ENCODE results near the gene ZNF837. TPM values are rescaled to one million over a fixed set of nuclear protein-coding genes. Genes with fewer than 3 reads are reported as not detected.

ZNF837 gene
- total RNA-seq, 2 experiments from 2014 or later, result 0.71 to 1.0 TPM

GRCh38 chr19:58385891-58386575, 5.2 kb upstream of the ZNF837 start:
- peaks cover 52% of the 10 kb centered on the region for H3K4me1 Mint-ChIP-seq (ENCODE audit: low read depth)
- Histone ChIP-seq H3K27me3 (ENCODE audit: control insufficient read depth in 1 of 2, insufficient read depth in 2 of 2, low read length in 2 of 2) (no peaks in the 10 kb centered on the region), H3K4me1 (ENCODE audit: insufficient read depth, low read length) (peaks cover 59% of the 10 kb centered on the region), H3K9me3 (ENCODE audit: control insufficient read depth in 1 of 2, insufficient read depth in 1 of 2, low read length in 2 of 2) (no peaks in the 10 kb centered on the region), H3K4me3 (ENCODE audit: low read length) (peak overlapping the region; percentile 79), H3K36me3 (ENCODE audit: insufficient read depth, low read length) (peaks cover 22% of the 10 kb centered on the region), H3K27ac (ENCODE audit: low read depth in 1 of 2, low read length in 2 of 2) (peak overlapping the region; percentile 93 to 97)
- H3K9me3 Mint-ChIP-seq, result no peaks in the 10 kb centered on the region
- no peak for TF ChIP-seq CTCF (IDR thresholded peaks at IDR 0.05)
- peaks cover 43% of the 10 kb centered on the region for H3K36me3 Mint-ChIP-seq (ENCODE audit: low read depth)
- H3K4me3 Mint-ChIP-seq, result peak overlapping the region; percentile 99
- ChIA-PET POLR2A (interaction anchor here (1.4 to 2.3 kb wide), 3 partner anchors 22 to 54 kb away, joined by 3 to 7 read pairs (median 7); partner anchors contain the start of genes ZNF132, ZNF497 and ZNF584), CTCF (no interaction called here)
- H3K27me3 Mint-ChIP-seq, result no peaks in the 10 kb centered on the region
- ATAC-seq (ENCODE audit: poor library complexity) (no peak), DNase-seq (peak in 3 of 14 experiments; percentile 15 to 55 (median 46))
- intact Hi-C loops (cut with DNase I, micrococcal nuclease), result loop anchor here (2.0 to 5.0 kb wide), 3 partner anchors 55 to 204 kb away; partner anchors contain the start of genes ZNF132 (in 1 of the 2), ZNF274 (in 1 of the 2) and ZNF324 (in 1 of the 2)
- H3K27ac Mint-ChIP-seq, result peak overlapping the region; percentile 98

- intact Hi-C loops (cut with DNase I, micrococcal nuclease), result loop anchor here (5.0 kb wide), 2 partner anchors 82 to 203 kb away; partner anchors contain the start of genes ZNF274 (in 1 of the 2) and ZNF324 (in 1 of the 2)
- no peaks in the 10 kb centered on the region for H3K9me3 Mint-ChIP-seq
- DNase-seq, result peak in 1 of 14 experiments; percentile 18
- ATAC-seq (ENCODE audit: poor library complexity), result no peak
- peaks cover 17% of the 10 kb centered on the region for H3K36me3 ChIP-seq (ENCODE audit: insufficient read depth, low read length)
- peaks cover 50% of the 10 kb centered on the region for H3K4me1 Mint-ChIP-seq (ENCODE audit: low read depth)
- no peaks in the 10 kb centered on the region for H3K9me3 ChIP-seq (ENCODE audit: control insufficient read depth in 1 of 2, insufficient read depth in 1 of 2, low read length in 2 of 2)
- H3K4me3 ChIP-seq (ENCODE audit: low read length), result peak overlapping the region; percentile 79
- H3K27me3 Mint-ChIP-seq, result no peaks in the 10 kb centered on the region
- POLR2A ChIA-PET, result interaction anchor here (2.3 kb wide), 1 partner anchor 23 kb away, joined by 7 read pairs; the partner anchor contains the start of gene ZNF584
- no peak for TF ChIP-seq CTCF (IDR thresholded peaks at IDR 0.05)
- H3K27ac Mint-ChIP-seq, result peak overlapping the region; percentile 98
- peaks cover 58% of the 10 kb centered on the region for H3K4me1 ChIP-seq (ENCODE audit: insufficient read depth, low read length)
- H3K4me3 Mint-ChIP-seq, result peak overlapping the region; percentile 99
- CTCF ChIA-PET, result no interaction called here
- no peaks in the 10 kb centered on the region for H3K27me3 ChIP-seq (ENCODE audit: control insufficient read depth in 1 of 2, insufficient read depth in 2 of 2, low read length in 2 of 2)
- peak overlapping the region; percentile 93 to 97 for H3K27ac ChIP-seq (ENCODE audit: low read depth in 1 of 2, low read length in 2 of 2)
- peaks cover 39% of the 10 kb centered on the region for H3K36me3 Mint-ChIP-seq (ENCODE audit: low read depth)
Observed at GRCh38 chr19:58385313-58385890, 4.6 kb upstream of the ZNF837 start.

GRCh38 chr19:58382997-58383603, 2.3 kb upstream of the ZNF837 start:
- Mint-ChIP-seq H3K9me3 (no peaks in the 10 kb centered on the region), H3K27ac (peak overlapping the region; percentile 86), H3K27me3 (no peaks in the 10 kb centered on the region), H3K36me3 (ENCODE audit: low read depth) (peaks cover 24% of the 10 kb centered on the region), H3K4me1 (ENCODE audit: low read depth) (peaks cover 49% of the 10 kb centered on the region), H3K4me3 (peak overlapping the region; percentile 45)
- ChIA-PET CTCF (no interaction called here), POLR2A (interaction anchor here (2.7 kb wide), 1 partner anchor 20 kb away, joined by 21 read pairs; the partner anchor contains the start of gene ZNF497)
- Histone ChIP-seq H3K36me3 (ENCODE audit: insufficient read depth, low read length) (peaks cover 2% of the 10 kb centered on the region), H3K27me3 (ENCODE audit: control insufficient read depth in 1 of 2, insufficient read depth in 2 of 2, low read length in 2 of 2) (no peaks in the 10 kb centered on the region), H3K4me1 (ENCODE audit: insufficient read depth, low read length) (peaks cover 58% of the 10 kb centered on the region), H3K4me3 (ENCODE audit: low read length) (no peak overlapping the region), H3K9me3 (ENCODE audit: control insufficient read depth in 1 of 2, insufficient read depth in 1 of 2, low read length in 2 of 2) (no peaks in the 10 kb centered on the region), H3K27ac (ENCODE audit: low read depth in 1 of 2, low read length in 2 of 2) (no peak overlapping the region)
- peak in 1 of 14 experiments; percentile 22 for DNase-seq
- intact Hi-C loops (cut with DNase I, micrococcal nuclease), result no loop called here
- no peak for TF ChIP-seq CTCF (IDR thresholded peaks at IDR 0.05)
- ATAC-seq (ENCODE audit: poor library complexity), result no peak

All from CD4-positive, alpha-beta T cell (primary cell).